Kidney glomerular epithelial cell (primary cell): Measurements from ENCODE around the gene AFF1.
"Not testable (repeated sequence)": the region's sequence is repeated elsewhere in the genome, so short reads cannot be mapped to it uniquely, and the experiment has no call there.

ENCODE experiments used
- DNase-seq: peaks from one replicate; lab custom pipeline; 2025; lab: John Stamatoyannopoulos, UW

Gene AFF1

DNA sequence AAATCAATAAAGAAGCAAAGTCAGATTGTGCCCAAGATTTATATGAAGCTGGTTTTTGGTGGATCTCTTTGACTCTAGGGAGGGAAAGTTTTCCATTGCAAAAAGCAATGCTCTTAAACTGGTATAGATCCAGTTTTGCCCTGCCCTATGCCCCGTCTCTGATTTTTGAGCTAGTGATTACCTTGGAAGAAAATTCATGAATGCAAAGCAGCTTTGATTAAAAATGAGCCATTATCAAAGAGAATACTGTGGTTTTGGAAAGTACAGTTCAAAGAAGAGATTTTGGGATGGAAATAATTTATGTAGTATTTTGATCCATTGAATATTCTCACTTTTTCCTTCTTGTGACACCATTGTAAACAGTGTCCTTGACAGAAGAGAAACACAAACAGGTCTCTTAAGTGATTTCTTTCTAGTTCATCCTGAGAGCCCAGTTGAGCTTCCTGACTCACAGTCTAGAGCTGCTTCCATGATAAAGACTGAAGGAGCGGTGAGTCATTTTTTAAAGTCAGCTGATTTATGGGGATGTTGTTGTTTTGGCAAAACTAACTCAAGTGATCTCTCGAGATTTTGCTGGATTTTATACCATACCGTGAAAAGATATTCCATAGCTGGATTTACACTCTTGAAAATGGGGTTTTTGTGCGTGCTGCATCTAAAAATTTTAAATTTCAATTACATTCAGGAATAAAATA lies 76.7 kb downstream of the AFF1 start:
- peak; percentile 91 for DNase-seq

- DNase-seq, result peak; percentile 56
Observed at GRCh38 chr4:87012265-87012953, 77.6 kb downstream of the AFF1 start.

- not testable (repeated sequence) for DNase-seq
Observed at GRCh38 chr4:87012954-87013308, 78.1 kb downstream of the AFF1 start.

GRCh38 chr4:87014284-87014782 lies 79.5 kb downstream of the AFF1 start:
- DNase-seq, result no peak

GRCh38 chr4:87015416-87015815 lies 80.6 kb downstream of the AFF1 start:
- DNase-seq, result no peak

- no peak for DNase-seq
Observed at GRCh38 chr4:87017580-87018342, 83.0 kb downstream of the AFF1 start.

GRCh38 chr4:87018753-87019152 lies 83.9 kb downstream of the AFF1 start:
- DNase-seq, result no peak

DNA sequence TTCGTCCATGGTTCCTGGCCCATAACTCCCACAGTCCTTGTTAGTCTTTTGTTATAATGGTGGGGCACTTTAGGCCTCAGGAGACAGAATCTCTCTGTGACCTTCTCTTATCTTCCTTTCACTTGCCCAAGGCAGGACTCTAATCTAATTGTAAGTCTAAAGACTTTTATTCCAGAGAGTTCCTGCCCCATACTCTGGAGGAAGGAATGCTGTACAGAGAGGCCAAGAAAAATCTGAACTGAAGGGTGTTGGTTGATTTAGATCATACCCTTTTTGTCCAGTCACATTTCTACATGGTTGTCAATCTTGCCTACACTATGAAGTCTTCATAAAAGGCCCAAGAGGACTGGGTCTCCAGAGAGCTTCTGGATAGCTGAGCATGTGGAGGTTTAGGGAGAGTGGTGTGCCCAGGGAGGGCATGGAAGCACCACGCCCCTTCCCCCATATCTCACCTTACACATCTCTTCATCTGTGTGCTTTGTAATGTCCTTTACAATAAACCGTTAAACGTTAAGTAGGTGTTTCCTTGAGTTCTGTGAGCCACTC lies 84.5 kb downstream of the AFF1 start:
- DNase-seq, result no peak

- no peak for DNase-seq
Observed at GRCh38 chr4:87019898-87020297, 85.1 kb downstream of the AFF1 start.

DNA sequence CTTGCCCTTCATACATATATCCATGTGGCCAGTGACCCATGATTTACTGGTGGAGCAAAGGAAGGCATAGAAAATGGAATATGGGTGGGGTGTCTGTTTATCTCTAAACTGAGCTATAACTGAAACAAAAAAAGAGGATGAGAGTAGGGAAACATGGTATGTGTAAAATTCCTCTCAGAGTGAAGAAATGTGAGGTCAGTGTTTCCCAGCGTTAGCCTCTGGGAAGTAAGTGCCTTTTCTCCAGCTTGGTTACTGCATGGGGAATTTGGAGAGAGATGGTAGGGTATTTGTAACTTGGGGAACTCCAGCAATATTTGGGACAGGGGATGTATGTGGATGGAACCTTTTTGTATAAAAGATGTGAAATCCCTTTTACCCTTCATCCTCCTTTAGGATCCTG lies 89.4 kb downstream of the AFF1 start:
- DNase-seq, result no peak

DNA sequence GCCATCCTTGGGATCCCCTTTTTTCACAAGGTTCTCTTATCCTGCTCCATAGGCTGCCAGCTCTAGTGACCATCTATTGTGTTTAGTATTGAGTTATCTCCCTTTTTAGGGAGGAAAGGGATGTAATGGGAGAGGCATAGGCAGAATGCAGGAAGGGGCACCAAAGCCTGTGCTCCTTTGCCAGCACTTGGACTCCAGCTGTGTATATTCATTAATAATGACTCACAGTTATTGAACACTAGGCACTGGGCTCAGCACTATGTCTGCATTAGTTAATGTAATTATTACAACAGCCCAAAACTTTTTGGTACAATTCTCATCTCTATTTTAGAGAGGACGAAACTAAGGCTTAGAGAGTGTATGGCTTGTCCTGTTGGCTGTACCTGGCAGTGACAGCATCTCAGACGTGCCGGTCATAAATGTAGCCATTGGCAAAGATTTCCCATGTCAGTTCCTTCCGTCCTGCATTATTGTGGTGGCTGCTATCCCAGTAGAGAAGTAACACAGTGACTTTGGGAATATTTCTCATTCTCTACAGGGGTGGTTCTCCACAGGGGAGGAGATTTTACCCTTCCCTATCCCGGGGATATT lies 90.3 kb downstream of the AFF1 start:
- DNase-seq, result no peak

- no peak for DNase-seq
Observed at GRCh38 chr4:87025614-87026041, 90.8 kb downstream of the AFF1 start.

- DNase-seq, result no peak
Observed at GRCh38 chr4:87026800-87027495, 92.1 kb downstream of the AFF1 start.

GRCh38 chr4:87029356-87029755 lies 94.5 kb downstream of the AFF1 start:
- DNase-seq, result no peak

GRCh38 chr4:87030124-87030523 lies 95.3 kb downstream of the AFF1 start:
- DNase-seq, result no peak

DNA sequence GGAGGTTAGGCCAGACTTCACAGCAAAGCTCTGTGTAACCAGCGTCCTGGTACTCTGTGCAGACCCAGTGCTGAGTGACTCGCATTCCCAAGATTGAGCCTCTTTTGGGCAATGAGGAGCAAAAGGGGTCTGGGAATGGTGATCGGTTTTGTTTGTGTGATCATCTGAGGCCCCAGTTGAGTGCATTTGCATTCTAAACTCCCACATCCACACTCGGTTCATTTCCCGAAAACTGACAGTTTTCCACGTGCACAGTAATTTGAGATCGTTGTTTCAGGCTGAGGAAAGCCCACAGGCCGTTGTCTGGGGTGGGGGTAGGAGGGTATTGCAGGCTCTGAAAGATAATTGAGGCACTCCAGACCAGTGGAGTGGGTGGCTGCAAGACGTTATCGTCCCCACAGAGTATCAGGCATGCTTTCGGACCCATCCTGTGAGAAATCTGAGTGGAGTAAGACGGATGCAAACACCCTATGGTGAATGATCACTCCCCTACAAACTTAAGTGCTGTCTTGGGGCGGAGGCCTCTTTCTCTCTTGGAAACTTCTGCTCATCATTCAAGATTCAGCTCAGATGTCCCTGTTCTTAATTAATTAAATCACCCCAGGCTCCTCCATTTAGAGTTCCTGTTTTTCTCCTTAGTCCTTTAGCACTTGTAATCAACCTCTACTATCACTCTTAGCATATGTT lies 96.1 kb downstream of the AFF1 start:
- DNase-seq, result no peak

DNA sequence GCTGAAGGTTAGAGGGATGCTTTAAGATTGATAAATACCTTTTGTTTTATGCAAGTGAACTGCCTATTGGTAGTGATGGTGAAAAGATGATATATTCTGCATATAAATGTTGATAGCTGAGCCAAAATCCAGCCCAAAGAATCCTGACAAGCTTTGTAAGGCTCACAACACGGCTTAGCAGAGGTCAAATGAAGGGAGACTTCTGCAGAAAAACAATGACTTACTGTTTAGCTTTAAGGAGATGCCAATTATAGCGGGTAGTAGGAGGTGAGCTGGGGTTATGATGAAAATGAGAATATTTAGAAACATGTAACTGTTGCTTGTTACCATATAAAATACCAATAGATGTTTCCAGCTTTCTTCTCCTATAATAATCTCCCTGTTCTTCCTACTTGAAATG lies 97.1 kb downstream of the AFF1 start:
- DNase-seq, result no peak

DNA sequence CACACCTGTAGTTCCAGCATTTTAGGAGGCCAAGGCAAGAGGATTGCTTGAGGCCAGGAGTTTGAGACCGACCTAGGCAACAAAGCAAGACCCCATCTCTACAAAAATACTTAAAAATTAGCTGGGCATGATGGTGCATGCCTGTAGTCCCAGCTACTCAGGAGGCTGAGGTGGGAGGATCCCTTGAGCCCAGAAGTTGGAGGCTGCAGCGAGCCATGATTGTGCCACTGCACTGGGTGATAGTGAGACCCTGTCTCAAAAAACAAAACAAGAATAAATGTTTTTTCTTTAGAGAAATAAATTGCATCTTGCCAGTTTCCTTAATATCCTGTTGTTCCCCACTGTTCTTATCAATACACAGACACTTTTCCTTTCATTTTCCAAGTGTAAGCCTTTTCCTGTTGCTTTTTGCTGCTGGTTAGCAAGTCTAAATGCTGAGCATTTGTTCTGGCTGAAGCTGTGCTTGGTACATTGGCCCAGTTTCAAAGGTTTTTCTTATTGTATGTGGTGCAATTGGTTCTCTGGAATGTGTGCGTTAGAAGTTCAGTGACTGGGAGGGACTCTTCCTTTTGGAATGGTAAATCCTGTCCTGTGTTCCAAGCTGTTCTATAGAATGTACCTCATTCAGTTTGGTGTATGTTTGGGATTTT lies 98.2 kb downstream of the AFF1 start:
- peak; percentile 36 for DNase-seq

- DNase-seq, result peak; percentile 45
Observed at GRCh38 chr4:87033902-87034301, 99.1 kb downstream of the AFF1 start.

GRCh38 chr4:87034527-87034926 lies 99.7 kb downstream of the AFF1 start:
- no peak for DNase-seq
